Endodermal cell (in vitro differentiated cells): ENCODE data around the gene OR2V2. TPM values are rescaled to one million over a fixed set of nuclear protein-coding genes. Genes with fewer than 3 reads are reported as not detected.
A peak's percentile ranks its signal among the peaks of the same experiment; 100 is the strongest.

Source experiments
- DNase-seq: peaks from one replicate; pipeline ENCODE4 v3.0.0-alpha.2; 2017
- H3K27ac ChIP-seq: 2 replicates; pipeline ENCODE4 v1.5.1; 2013; ENCODE audit warnings: mild to moderate bottlenecking, low read depth, low read length, moderate library complexity
- H3K27me3 ChIP-seq: 2 replicates; pipeline ENCODE4 v1.6.1; 2013; ENCODE audit warnings: mild to moderate bottlenecking, low read length, moderate library complexity; ENCODE audit not compliant: insufficient read depth, control insufficient read depth, poor library complexity, severe bottlenecking
- H3K36me3 ChIP-seq: 2 replicates; pipeline ENCODE4 v1.7.0; 2013; ENCODE audit warnings: mild to moderate bottlenecking, low read length, moderate library complexity; ENCODE audit not compliant: control insufficient read depth, insufficient read depth
- H3K4me1 ChIP-seq: one replicate; pipeline ENCODE4 v1.7.0; 2013; ENCODE audit warnings: low read length; ENCODE audit not compliant: control insufficient read depth, insufficient read depth
- H3K4me3 ChIP-seq: 2 replicates; pipeline ENCODE4 v1.5.1; 2013; ENCODE audit warnings: mild to moderate bottlenecking, low read length, moderate library complexity
- H3K9ac ChIP-seq: 2 replicates; pipeline ENCODE4 v1.6.1; 2013; ENCODE audit warnings: mild to moderate bottlenecking, low read length, moderate library complexity; ENCODE audit not compliant: poor library complexity, severe bottlenecking; ENCODE audit errors: extremely low read depth
- H3K9me3 ChIP-seq: 2 replicates; pipeline ENCODE4 v1.6.1; 2013; ENCODE audit warnings: mild to moderate bottlenecking, low read length, moderate library complexity; ENCODE audit not compliant: control insufficient read depth
- H3K27ac Mint-ChIP-seq: 2 replicates; pipeline ENCODE4 v1.8.0; 2020; ENCODE audit warnings: mixed read lengths
- H3K27me3 Mint-ChIP-seq: 2 replicates; pipeline ENCODE4 v1.8.0; 2021; ENCODE audit warnings: mild to moderate bottlenecking, mixed read lengths; ENCODE audit not compliant: insufficient read depth
- H3K36me3 Mint-ChIP-seq: 2 replicates; pipeline ENCODE4 v1.8.0; 2020; ENCODE audit warnings: low read depth, mixed read lengths
- H3K4me1 Mint-ChIP-seq: 2 replicates; pipeline ENCODE4 v1.8.0; 2020; ENCODE audit warnings: mixed read lengths
- H3K4me3 Mint-ChIP-seq: 2 replicates; pipeline ENCODE4 v1.8.0; 2020; ENCODE audit warnings: mild to moderate bottlenecking, moderate library complexity, mixed read lengths
- H3K9me3 Mint-ChIP-seq: 2 replicates; pipeline ENCODE4 v1.8.0; 2020; ENCODE audit warnings: mild to moderate bottlenecking, mixed read lengths
- WGBS, 2 experiments: methylation state at CpG; one replicate each; pipeline versions ENCODE4 v1.1.5 to v1.1.7; 2013; ENCODE audit warnings: missing lambda C conversion rate in 2 of 2, mixed read lengths in 1 of 2; ENCODE audit not compliant: insufficient coverage in 1 of 2, insufficient read length in 1 of 2; 5-methylcytosine and 5-hydroxymethylcytosine counted together
- total RNA-seq, 2 donors: library from RNA; stranded (reverse); fragmentation: NEBNext Ultra II Directional in 1 of 2; extraction: Animal tissue kit (Norgen Biotek cat#: 25700) in 1 of 2; gene quantifications; 2 replicates in 1 of 2; 3 replicates in 1 of 2; pipeline ENCODE4 v1.2.1, GENCODE V29; 2021
- TF ChIP-seq, protein P1 (sequence below): fragments of 200-600 bp; sonication (generic); conservative IDR thresholded peaks from 2 replicates; pipeline ENCODE4 v1.5.0; 2021; ENCODE audit warnings: antibody characterized with exemption, mild to moderate bottlenecking

The OR2V2 gene
- total RNA-seq, 2 donors from 2014 or later, result not detected

DNA sequence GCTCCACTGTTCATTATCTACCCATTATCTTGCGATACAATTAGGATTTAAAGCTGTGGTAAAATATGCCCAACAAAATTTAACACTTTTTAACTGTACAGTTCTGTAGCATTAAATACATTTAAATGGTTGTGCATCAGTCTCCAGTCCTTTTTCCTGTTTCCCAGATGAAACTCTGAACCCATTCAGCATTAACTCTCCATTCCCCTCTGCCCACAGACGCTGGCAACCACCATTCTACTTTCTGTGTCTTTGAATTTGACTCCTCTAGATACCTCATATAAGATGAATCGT, 60.5 kb downstream of the OR2V2 start:
- WGBS, 2 experiments, result 55 to 57% methylated on average over 2 to 3 of the region's 3 CpGs
- H3K27ac ChIP-seq, result no peak overlapping the region
- H3K9ac ChIP-seq, result no peak overlapping the region
- Mint-ChIP-seq H3K27me3 (peaks cover 43% of the 10 kb centered on the region), H3K27ac (no peak overlapping the region), H3K4me1 (peaks cover 6% of the 10 kb centered on the region), H3K9me3 (no peaks in the 10 kb centered on the region), H3K4me3 (peak overlapping the region; percentile 87), H3K36me3 (no peaks in the 10 kb centered on the region)
- peaks cover 46% of the 10 kb centered on the region for H3K27me3 ChIP-seq
- H3K36me3 ChIP-seq, result no peaks in the 10 kb centered on the region
- H3K4me3 ChIP-seq, result peak overlapping the region; percentile 98
- H3K9me3 ChIP-seq, result no peaks in the 10 kb centered on the region
- no peaks in the 10 kb centered on the region for H3K4me1 ChIP-seq
- TF ChIP-seq, protein P1, sequence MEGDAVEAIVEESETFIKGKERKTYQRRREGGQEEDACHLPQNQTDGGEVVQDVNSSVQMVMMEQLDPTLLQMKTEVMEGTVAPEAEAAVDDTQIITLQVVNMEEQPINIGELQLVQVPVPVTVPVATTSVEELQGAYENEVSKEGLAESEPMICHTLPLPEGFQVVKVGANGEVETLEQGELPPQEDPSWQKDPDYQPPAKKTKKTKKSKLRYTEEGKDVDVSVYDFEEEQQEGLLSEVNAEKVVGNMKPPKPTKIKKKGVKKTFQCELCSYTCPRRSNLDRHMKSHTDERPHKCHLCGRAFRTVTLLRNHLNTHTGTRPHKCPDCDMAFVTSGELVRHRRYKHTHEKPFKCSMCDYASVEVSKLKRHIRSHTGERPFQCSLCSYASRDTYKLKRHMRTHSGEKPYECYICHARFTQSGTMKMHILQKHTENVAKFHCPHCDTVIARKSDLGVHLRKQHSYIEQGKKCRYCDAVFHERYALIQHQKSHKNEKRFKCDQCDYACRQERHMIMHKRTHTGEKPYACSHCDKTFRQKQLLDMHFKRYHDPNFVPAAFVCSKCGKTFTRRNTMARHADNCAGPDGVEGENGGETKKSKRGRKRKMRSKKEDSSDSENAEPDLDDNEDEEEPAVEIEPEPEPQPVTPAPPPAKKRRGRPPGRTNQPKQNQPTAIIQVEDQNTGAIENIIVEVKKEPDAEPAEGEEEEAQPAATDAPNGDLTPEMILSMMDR, result no peak
- no peak for DNase-seq

Other genes with a start within 250 kb of the OR2V2 start
- gene BTNL8, start 248.4 kb upstream of the OR2V2 start, total RNA-seq, result not detected
- gene BTNL3, start 158.7 kb upstream of the OR2V2 start, total RNA-seq, result not detected
- gene BTNL9, start 107.3 kb upstream of the OR2V2 start, total RNA-seq, result not detected
- gene OR2V1, start 16.4 kb upstream of the OR2V2 start, total RNA-seq, result not detected
- not detected for gene TRIM7, start 57.6 kb downstream of the OR2V2 start, total RNA-seq
- gene TRIM41, start 75.7 kb downstream of the OR2V2 start, total RNA-seq, result 10 to 100 TPM; 37.5 to 41.7 TPM
- 1,000 to 10,000 TPM; 1,942 to 1,975 TPM for gene RACK1, start 96.3 kb downstream of the OR2V2 start, total RNA-seq
- 1 to 10 TPM; 5.3 to 5.9 TPM for gene TRIM52, start 113.6 kb downstream of the OR2V2 start, total RNA-seq
- not detected for gene OR4F3, start 219.7 kb downstream of the OR2V2 start, total RNA-seq